ENCODE measurements around the gene DLX1. TPM values are rescaled to one million over a fixed set of nuclear protein-coding genes. Genes with fewer than 3 reads are reported as not detected.
"Not testable (repeated sequence)": the region's sequence is repeated elsewhere in the genome, so short reads cannot be mapped to it uniquely, and the experiment has no call there.

Gene DLX1
- total RNA-seq, 1 experiment from 2014 or later, result 7.6 TPM

DNA sequence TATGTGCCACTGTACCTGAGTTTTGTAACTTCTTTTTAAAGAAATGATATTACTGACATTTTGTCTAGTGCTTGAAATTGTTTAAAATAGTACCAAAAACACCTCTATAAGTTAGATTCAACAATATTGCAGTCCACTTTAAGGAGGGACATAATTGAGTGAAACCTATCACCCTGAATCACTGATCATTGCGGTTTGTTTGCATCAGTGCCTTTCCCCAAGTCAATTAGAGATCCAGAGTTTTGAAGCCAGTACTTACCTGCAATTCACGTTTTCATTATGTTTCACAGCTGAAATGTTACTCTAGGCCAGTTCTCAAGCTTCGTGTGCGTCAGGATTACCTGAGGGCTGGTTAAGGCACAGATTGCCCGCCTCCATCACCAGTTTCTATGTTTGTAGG lies 26.6 kb upstream of the DLX1 start:
- no peaks in the 10 kb centered on the region for H3K4me1 ChIP-seq (ENCODE audit: insufficient read depth, low read length)
- BruUV-seq (replicated peaks), result no TSS peak
- ChIA-PET POLR2A (ENCODE audit: unreplicated experiment) (no interaction called here), CTCF (no interaction called here)
- no peaks in the 10 kb centered on the region for H3K79me2 ChIP-seq (ENCODE audit: low read length)
- H2AFZ ChIP-seq (ENCODE audit: low read length), result no peak overlapping the region
- no peaks in the 10 kb centered on the region for H3K27me3 ChIP-seq (ENCODE audit: low read length)
- no peak overlapping the region for H3K27ac ChIP-seq (ENCODE audit: low read length)
- no peak overlapping the region for H3K4me3 ChIP-seq (ENCODE audit: low read length)
- H3K9me3 ChIP-seq (ENCODE audit: low read length), result no peaks in the 10 kb centered on the region
- no peaks in the 10 kb centered on the region for H3K36me3 ChIP-seq (ENCODE audit: low read depth, low read length)
- no peaks in the 10 kb centered on the region for H4K20me1 ChIP-seq (ENCODE audit: low read length)
- DNase-seq, result no peak
- no peaks in the 10 kb centered on the region for H3K9me2 ChIP-seq (replicated peaks; ENCODE audit: low read length)
- no peak overlapping the region for H3K9ac ChIP-seq (ENCODE audit: low read length)
- TF ChIP-seq EZH2 (IDR thresholded peaks at IDR 0.05; ENCODE audit: low read length, unreplicated experiment), result no peak
- no peak for TF ChIP-seq EZH2phosphoT487 (IDR thresholded peaks at IDR 0.05; ENCODE audit: borderline replicate concordance, low read length)
- no peak for TF ChIP-seq CTCF (conservative IDR thresholded peaks at IDR 0.05; ENCODE audit: low read depth, low read length)
- intact Hi-C loops (cut with micrococcal nuclease), result no loop called here
- no peak for ATAC-seq
- no peaks in the 10 kb centered on the region for H3F3A ChIP-seq (ENCODE audit: low read length, unreplicated experiment)
- H3K4me2 ChIP-seq (ENCODE audit: low read length), result no peak overlapping the region

DNA sequence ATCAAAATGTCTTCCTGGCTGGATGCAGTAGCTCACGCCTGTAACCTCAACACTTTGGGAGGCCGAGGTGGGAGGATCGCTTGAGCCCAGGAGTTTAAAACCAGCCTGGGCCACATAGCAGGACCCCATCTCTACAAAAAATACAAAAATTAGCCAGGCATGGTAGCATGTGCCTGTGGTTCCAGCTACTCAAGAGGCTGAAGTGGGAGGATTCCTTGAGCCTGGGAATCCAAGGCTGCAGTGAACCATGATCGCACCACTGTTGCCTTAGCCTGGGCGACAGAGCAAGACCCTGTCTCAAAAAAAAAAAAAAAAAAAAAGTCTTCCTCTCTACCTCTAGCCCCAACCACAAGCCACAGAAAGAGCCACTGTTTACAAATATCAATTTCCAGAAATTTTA lies 25.2 kb upstream of the DLX1 start:
- H3K9ac ChIP-seq (ENCODE audit: low read length); POLR2A ChIA-PET (ENCODE audit: unreplicated experiment); H3K79me2 ChIP-seq (ENCODE audit: low read length); H3K27ac ChIP-seq (ENCODE audit: low read length); H4K20me1 ChIP-seq (ENCODE audit: low read length); intact Hi-C loops (cut with micrococcal nuclease); H3K36me3 ChIP-seq (ENCODE audit: low read depth, low read length); H3K9me2 ChIP-seq (replicated peaks; ENCODE audit: low read length); H3F3A ChIP-seq (ENCODE audit: low read length, unreplicated experiment); H3K4me3 ChIP-seq (ENCODE audit: low read length); ATAC-seq; DNase-seq; H3K4me2 ChIP-seq (ENCODE audit: low read length); H3K4me1 ChIP-seq (ENCODE audit: insufficient read depth, low read length); H3K27me3 ChIP-seq (ENCODE audit: low read length); BruUV-seq (replicated peaks); H2AFZ ChIP-seq (ENCODE audit: low read length); H3K9me3 ChIP-seq (ENCODE audit: low read length): not testable (repeated sequence)
- CTCF ChIA-PET, result interaction anchor here (1.1 kb wide), 1 partner anchor 46 kb away, joined by 8 read pairs; no protein-coding TSS in a partner anchor

GRCh38 chr2:172062402-172063004 lies 22.8 kb upstream of the DLX1 start:
- Histone ChIP-seq H3K4me2 (ENCODE audit: low read length) (no peak overlapping the region), H3K4me3 (ENCODE audit: low read length) (no peak overlapping the region), H3K9ac (ENCODE audit: low read length) (no peak overlapping the region), H3K27ac (ENCODE audit: low read length) (no peak overlapping the region), H3F3A (ENCODE audit: low read length, unreplicated experiment) (no peaks in the 10 kb centered on the region), H3K79me2 (ENCODE audit: low read length) (no peaks in the 10 kb centered on the region), H2AFZ (ENCODE audit: low read length) (no peak overlapping the region), H4K20me1 (ENCODE audit: low read length) (no peaks in the 10 kb centered on the region), H3K27me3 (ENCODE audit: low read length) (no peaks in the 10 kb centered on the region), H3K36me3 (ENCODE audit: low read depth, low read length) (no peaks in the 10 kb centered on the region), H3K4me1 (ENCODE audit: insufficient read depth, low read length) (no peaks in the 10 kb centered on the region), H3K9me3 (ENCODE audit: low read length) (no peaks in the 10 kb centered on the region), H3K9me2 (replicated peaks; ENCODE audit: low read length) (no peaks in the 10 kb centered on the region)
- ChIA-PET CTCF (no interaction called here), POLR2A (ENCODE audit: unreplicated experiment) (interaction anchor here (0.6 kb wide), 1 partner anchor 84 kb away, joined by 3 read pairs; no protein-coding TSS in a partner anchor)
- intact Hi-C loops (cut with micrococcal nuclease), result no loop called here
- DNase-seq (no peak), ATAC-seq (no peak)
- no TSS peak for BruUV-seq (replicated peaks)
- no peak for TF ChIP-seq EZH2phosphoT487 (IDR thresholded peaks at IDR 0.05; ENCODE audit: borderline replicate concordance, low read length)
- no peak for TF ChIP-seq EZH2 (IDR thresholded peaks at IDR 0.05; ENCODE audit: low read length, unreplicated experiment)
- TF ChIP-seq CTCF (conservative IDR thresholded peaks at IDR 0.05; ENCODE audit: low read depth, low read length), result no peak

All from PC-3 (cell line).